NCI-H128 (cell line): Measurements from ENCODE around the gene RNF151.

Source experiments
- DNase-seq: peaks from one replicate; lab custom pipeline; 2025; ENCODE audit not compliant: unreplicated experiment; lab: John Stamatoyannopoulos, UW

The RNF151 gene

GRCh38 chr16:1976951-1977874 is 10.6 kb downstream of the RNF151 start:
- no peak for DNase-seq

GRCh38 chr16:1977875-1978268 is 11.2 kb downstream of the RNF151 start:
- no peak for DNase-seq

- DNase-seq: no peak
Measured at GRCh38 chr16:1978476-1979120, 11.9 kb downstream of the RNF151 start.

GRCh38 chr16:1979271-1980029 is 12.8 kb downstream of the RNF151 start:
- no peak for DNase-seq

GRCh38 chr16:1980030-1980769 is 13.5 kb downstream of the RNF151 start:
- no peak for DNase-seq

- no peak for DNase-seq
Measured at GRCh38 chr16:1980770-1981087, 14.1 kb downstream of the RNF151 start.

GRCh38 chr16:1981398-1981836 is 14.8 kb downstream of the RNF151 start, which contains the start of gene NOXO1:
Gene NOXO1, minus strand, starts transcription at chr16:1981469. Its CDS starts 290 bp downstream, at chr16:1981179.
- no peak for DNase-seq

- DNase-seq: no peak
Measured at GRCh38 chr16:1982013-1982433, 15.4 kb downstream of the RNF151 start.

GRCh38 chr16:1982991-1983543 is 16.4 kb downstream of the RNF151 start:
- DNase-seq: no peak

GRCh38 chr16:1983544-1984346 is 17.1 kb downstream of the RNF151 start, which contains the start of gene GFER:
Gene GFER, plus strand, starts transcription at chr16:1984193. Its CDS starts 26 bp downstream, at chr16:1984219.
- peak; percentile 53 for DNase-seq

- no peak for DNase-seq
Measured at GRCh38 chr16:1984347-1985225, 17.9 kb downstream of the RNF151 start.

- DNase-seq: no peak
Measured at GRCh38 chr16:1985466-1986150, 19.0 kb downstream of the RNF151 start.

GRCh38 chr16:1987198-1987597 is 20.5 kb downstream of the RNF151 start:
- DNase-seq: no peak

- no peak for DNase-seq
Measured at GRCh38 chr16:1989209-1990100, 22.8 kb downstream of the RNF151 start, which contains the start of gene SYNGR3. Gene SYNGR3, plus strand, starts transcription at chr16:1989970. Its CDS starts 133 bp downstream, at chr16:1990103.

GRCh38 chr16:1990101-1990350 is 23.4 kb downstream of the RNF151 start:
- no peak for DNase-seq

- DNase-seq: no peak
Measured at GRCh38 chr16:1990351-1991134, 23.9 kb downstream of the RNF151 start.
